Fibroblast of villous mesenchyme (primary cell): ENCODE measurements around the gene DNAJC5. TPM values are rescaled to one million over a fixed set of nuclear protein-coding genes. Genes with fewer than 3 reads are reported as not detected.

ENCODE experiments used
- DNase-seq: peaks from one replicate; pipeline ENCODE4 v3.0.0-alpha.2; 2010; ENCODE audit warnings: low read depth
- H3K4me3 ChIP-seq: 2 replicates; pipeline ENCODE4 v1.5.1; 2011; ENCODE audit warnings: low read depth, mild to moderate bottlenecking, low read length
- total RNA-seq: library from RNA; depleted of rRNA; stranded (reverse); fragments of >200 nt; gene quantifications from 2 replicates; pipeline ENCODE4 v1.2.3, GENCODE V29; 2012
- TF ChIP-seq, protein P1 (sequence below): IDR thresholded peaks from 2 replicates; pipeline ENCODE4 v1.5.1; 2012; ENCODE audit warnings: low read depth, mild to moderate bottlenecking, low read length; ENCODE audit not compliant: insufficient read depth

The DNAJC5 gene
- total RNA-seq, 1 donor, result 61.7 TPM

DNA sequence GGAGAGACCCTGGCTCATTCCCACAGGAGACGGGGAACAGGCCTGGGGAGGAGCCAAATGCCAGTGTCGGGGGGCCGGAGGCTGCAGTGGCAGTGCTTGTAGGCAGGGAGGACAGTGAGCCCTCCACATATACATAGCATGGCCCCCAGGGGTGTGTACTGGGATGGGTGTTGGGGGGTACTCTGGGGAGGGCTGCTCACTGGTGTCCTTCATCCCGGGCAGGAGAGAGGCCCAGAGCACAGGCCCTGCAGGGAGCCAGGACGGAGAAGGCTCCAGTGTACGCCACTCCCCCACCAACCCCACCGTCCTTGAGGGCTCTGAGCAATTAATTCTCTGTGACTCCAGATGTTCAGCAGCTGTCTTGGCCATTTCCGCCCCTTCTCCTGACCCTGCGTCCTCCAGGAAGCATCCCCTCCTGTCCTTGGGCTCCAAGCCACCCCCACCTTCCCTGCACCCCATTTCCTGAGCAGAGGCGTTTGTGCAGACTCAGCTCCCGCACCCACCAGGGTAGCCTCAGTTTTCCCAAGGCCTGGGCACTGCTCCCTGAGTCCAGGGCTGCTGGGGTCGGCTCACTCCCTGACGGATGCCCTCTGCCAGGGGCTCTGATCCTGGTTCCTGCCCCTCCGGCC is 37.0 kb upstream of the DNAJC5 start:
- TF ChIP-seq, protein P1, sequence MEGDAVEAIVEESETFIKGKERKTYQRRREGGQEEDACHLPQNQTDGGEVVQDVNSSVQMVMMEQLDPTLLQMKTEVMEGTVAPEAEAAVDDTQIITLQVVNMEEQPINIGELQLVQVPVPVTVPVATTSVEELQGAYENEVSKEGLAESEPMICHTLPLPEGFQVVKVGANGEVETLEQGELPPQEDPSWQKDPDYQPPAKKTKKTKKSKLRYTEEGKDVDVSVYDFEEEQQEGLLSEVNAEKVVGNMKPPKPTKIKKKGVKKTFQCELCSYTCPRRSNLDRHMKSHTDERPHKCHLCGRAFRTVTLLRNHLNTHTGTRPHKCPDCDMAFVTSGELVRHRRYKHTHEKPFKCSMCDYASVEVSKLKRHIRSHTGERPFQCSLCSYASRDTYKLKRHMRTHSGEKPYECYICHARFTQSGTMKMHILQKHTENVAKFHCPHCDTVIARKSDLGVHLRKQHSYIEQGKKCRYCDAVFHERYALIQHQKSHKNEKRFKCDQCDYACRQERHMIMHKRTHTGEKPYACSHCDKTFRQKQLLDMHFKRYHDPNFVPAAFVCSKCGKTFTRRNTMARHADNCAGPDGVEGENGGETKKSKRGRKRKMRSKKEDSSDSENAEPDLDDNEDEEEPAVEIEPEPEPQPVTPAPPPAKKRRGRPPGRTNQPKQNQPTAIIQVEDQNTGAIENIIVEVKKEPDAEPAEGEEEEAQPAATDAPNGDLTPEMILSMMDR, result no peak
- peak; percentile 68 for DNase-seq
- no peak overlapping the region for H3K4me3 ChIP-seq

DNA sequence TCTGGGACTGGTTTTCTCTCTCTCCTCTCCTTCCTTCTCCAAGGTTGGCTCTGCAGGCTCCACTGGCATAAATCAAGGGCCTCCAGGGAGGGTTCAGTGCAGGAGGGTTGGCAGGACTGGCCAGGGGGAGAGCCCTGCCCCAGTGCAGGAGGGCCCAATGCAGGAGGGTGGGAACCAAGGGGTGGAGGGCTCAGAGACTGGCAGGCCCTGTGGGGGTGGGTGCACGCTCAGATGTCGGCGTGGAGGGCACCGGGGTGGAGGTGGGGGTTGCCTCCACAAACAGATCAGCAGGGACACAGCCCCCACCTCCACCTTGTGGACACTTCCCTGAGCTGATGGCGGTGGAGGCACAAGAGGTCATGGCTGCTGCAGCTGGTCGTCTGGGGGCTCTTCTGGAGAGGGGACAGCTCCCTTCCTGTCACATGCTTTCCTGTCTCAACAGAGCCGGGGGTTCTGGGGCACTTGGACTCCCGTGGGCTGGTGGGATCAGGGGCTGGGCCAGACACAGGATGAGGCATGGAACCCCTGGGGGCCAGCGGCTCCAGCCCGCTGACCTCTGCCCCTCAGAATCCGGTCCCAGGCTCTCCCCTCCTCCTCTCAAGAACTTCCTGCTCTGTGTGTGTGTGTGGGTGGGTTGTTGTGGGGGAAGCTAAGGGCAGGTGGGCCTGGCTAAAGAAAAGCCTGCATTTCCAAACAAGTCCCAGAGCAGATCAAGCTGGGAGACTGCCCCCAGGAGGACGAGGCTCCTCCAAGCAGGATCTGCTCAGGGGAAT is 36.3 kb upstream of the DNAJC5 start:
- peak; percentile 79 for DNase-seq
- H3K4me3 ChIP-seq, result no peak overlapping the region
- TF ChIP-seq, protein P1, result peak; percentile 54

DNA sequence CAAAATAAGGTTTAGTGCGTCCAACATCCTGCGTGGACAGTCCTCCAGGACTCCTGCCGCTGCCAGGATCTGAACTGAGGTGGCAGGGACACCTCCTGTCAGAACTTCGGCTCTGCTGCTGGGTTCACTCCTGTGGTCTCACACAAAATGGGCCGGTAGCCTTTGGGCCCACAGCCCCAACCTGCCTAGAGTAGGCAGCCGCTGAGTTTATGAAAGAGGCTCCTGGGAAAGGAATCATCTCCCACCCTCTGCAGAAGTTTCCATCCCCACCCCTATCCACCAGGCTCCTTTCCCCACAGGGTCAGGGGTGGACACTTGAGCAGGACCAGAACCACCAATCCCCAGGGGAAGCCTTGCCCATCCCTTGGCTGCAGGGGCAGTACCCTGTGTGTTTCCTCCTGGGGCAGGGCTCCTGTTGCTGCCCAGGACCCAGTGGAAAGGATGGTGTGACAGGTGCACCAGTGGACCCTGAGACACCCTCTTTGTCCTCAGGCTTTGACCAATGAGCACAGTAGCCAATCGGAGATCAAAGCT is 35.7 kb upstream of the DNAJC5 start:
- no peak overlapping the region for H3K4me3 ChIP-seq
- TF ChIP-seq, protein P1, result no peak
- DNase-seq, result no peak

DNA sequence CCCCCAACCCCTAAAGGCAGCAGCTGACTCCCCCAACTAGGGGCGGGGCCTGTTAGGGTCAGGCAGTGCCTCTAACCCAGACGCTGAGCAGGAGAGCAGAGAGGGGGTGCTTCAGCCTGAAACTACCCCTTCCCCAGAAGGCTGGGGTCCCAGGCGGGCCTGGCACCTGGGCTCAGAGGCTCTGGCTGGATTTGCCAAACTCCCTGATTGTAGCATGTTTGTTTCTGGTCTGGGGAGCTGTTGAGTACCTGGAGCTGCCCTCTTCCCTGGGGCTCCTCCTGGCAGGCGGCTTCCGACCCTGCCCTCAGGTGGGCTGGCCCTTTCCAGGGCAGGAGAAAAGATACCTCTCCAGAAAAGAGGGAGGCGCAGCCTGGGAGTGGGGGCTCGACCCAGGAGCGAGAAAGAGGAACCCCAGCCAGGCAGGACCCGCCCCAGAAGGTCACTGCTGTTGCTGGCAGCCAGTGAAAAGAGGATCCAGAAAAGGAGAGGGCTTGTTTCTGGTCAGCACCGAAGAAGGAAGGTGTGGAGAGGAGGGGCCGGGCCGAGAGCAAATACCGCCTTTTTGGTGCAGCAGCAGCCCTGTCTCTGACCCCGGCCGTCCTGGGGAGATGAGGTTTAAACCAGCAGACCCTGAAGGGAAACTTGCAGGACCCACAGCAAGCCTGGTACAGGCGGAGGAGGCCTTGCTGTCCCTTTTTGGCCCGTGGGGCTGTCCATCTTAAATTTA is 34.4 kb upstream of the DNAJC5 start:
- DNase-seq, result no peak
- TF ChIP-seq, protein P1, result no peak
- H3K4me3 ChIP-seq, result no peak overlapping the region

DNA sequence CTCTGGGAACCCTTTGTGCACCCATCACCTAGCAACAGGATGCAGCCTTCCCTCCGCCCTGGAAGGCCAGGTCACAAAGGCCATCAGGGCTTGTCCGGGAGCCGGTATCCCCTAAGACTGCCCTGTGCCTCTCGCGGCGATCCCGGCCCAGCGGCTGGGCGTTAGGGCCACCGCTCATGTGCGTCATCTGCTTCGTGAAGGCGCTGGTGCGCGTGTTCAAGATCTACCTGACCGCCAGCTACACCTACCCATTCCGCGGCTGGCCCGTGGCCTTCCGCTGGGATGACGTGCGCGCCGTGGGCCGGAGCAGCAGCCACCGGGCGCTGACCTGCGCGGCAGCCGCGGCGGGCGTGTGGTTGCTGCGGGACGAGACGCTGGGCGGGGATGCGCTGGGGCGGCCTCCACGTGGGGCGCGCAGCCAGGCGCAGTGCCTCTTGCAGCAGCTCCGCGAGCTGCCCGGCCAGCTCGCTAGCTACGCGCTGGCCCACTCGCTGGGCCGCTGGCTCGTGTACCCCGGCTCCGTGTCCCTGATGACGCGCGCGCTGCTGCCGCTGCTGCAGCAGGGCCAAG is 33.5 kb upstream of the DNAJC5 start, which contains the start of gene ABHD16B:
ABHD16B (plus strand) TSS at position 134 of the 570 bp plus-strand sequence; CDS start at position 177, 43 bp downstream.
- TF ChIP-seq, protein P1, result no peak
- no peak within 1 kb of the TSS for H3K4me3 ChIP-seq
- no peak for DNase-seq
